ENCODE results near the gene IFI27L1. TPM values are rescaled to one million over a fixed set of nuclear protein-coding genes. Genes with fewer than 3 reads are reported as not detected.

Gene IFI27L1
- total RNA-seq, 1 donor, result 12.2 TPM

DNA sequence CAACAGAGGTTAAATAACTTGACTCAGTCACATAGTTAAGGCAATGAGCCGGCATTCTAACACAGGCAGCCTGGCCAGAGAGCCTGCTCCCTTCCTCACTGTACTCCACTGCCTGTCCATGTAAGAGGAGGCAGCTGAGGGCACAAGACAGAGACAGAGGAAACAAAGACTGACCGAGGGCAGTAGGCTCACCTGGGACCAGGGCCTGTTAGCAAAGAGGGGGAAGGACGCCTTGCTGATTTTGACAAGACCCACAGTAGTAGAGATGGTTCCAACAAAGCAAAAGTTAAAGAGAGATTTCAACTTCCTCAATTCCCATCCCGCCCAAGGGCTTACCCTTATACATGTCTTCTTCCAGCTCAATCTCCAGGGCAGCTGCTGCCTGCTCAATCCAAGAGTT, 28.4 kb upstream of the IFI27L1 start:
- TF ChIP-seq, protein P1, sequence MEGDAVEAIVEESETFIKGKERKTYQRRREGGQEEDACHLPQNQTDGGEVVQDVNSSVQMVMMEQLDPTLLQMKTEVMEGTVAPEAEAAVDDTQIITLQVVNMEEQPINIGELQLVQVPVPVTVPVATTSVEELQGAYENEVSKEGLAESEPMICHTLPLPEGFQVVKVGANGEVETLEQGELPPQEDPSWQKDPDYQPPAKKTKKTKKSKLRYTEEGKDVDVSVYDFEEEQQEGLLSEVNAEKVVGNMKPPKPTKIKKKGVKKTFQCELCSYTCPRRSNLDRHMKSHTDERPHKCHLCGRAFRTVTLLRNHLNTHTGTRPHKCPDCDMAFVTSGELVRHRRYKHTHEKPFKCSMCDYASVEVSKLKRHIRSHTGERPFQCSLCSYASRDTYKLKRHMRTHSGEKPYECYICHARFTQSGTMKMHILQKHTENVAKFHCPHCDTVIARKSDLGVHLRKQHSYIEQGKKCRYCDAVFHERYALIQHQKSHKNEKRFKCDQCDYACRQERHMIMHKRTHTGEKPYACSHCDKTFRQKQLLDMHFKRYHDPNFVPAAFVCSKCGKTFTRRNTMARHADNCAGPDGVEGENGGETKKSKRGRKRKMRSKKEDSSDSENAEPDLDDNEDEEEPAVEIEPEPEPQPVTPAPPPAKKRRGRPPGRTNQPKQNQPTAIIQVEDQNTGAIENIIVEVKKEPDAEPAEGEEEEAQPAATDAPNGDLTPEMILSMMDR (IDR thresholded peaks at IDR 0.05; ENCODE audit: insufficient read depth, low read length), result no peak
- DNase-seq (ENCODE audit: low read depth), result no peak
- H3K4me3 ChIP-seq (ENCODE audit: low read depth, low read length), result no peak overlapping the region

DNA sequence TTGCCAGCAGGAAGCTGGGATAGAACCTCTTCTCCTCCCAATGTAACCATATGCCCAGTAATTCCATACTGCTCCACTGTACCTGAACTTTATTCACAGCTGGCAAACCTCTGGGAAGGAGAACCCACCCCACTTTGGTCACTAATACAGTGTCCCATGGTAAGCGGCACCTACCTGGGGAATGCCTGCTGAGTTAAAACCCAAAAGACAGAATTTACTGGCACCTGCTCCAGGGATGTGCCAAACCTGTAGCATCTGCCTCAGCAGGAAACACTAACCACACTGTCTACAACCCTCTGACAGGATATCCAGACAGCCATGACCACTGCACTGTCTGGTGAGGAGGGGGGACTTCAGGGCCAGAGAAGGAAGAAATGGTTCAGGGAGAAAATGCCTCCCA, 26.7 kb upstream of the IFI27L1 start:
- TF ChIP-seq, protein P1 (IDR thresholded peaks at IDR 0.05; ENCODE audit: insufficient read depth, low read length), result no peak
- no peak for DNase-seq (ENCODE audit: low read depth)
- no peak overlapping the region for H3K4me3 ChIP-seq (ENCODE audit: low read depth, low read length)

DNA sequence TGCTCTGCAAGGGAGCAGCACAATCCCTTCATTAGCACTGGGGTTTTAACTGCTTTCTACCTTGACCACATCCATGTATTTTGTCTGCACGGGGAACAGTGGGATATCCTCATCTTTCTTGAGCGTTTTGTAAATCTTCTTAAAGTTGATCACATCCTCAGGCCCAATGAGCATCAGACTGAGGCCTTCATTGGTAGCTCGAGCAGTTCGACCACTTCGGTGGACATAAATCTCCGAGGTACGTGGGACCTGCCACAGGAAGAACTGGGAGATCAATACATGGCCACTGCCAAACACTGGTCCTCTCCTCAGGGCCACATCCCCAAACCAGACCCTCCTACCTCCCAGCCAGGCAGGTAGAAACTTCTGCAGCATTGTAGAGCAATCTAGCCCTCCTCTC, 26.2 kb upstream of the IFI27L1 start:
- DNase-seq (ENCODE audit: low read depth), result no peak
- no peak overlapping the region for H3K4me3 ChIP-seq (ENCODE audit: low read depth, low read length)
- TF ChIP-seq, protein P1 (IDR thresholded peaks at IDR 0.05; ENCODE audit: insufficient read depth, low read length), result no peak

DNA sequence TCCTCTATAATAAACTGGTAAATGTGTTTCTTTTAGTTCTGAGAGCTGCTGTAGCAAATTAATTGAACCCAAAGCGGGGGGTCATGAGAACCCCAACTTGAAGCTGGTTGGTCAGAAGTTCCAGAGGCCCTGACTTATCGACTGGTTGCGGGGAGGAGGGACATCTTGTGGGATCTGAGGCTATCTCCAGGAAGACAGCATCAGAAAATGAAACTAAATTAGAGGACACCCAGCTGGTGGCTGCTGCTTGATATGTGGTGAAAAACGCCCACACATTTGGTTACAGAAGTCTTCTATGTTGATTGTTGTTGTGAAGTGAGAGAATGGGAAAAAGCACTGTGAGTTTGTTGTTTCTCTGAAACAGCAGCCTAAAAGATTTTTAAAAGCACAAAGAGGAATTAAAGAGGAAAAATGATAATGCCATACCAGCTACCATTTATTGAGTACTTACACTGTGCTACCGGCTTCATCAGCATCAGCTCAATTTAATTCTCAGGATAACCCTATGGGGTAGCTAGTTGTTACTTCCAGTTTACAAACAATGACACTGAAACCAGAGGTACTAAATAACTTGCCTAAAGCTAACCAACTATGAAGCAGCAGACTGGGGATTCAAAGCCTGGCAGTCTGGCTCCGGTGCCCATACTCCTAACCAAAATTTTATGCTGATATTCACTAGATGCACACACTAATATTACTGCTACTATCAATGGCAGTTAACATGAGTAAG, 24.4 kb upstream of the IFI27L1 start:
- TF ChIP-seq, protein P1 (IDR thresholded peaks at IDR 0.05; ENCODE audit: insufficient read depth, low read length), result no peak
- no peak overlapping the region for H3K4me3 ChIP-seq (ENCODE audit: low read depth, low read length)
- DNase-seq (ENCODE audit: low read depth), result no peak

DNA sequence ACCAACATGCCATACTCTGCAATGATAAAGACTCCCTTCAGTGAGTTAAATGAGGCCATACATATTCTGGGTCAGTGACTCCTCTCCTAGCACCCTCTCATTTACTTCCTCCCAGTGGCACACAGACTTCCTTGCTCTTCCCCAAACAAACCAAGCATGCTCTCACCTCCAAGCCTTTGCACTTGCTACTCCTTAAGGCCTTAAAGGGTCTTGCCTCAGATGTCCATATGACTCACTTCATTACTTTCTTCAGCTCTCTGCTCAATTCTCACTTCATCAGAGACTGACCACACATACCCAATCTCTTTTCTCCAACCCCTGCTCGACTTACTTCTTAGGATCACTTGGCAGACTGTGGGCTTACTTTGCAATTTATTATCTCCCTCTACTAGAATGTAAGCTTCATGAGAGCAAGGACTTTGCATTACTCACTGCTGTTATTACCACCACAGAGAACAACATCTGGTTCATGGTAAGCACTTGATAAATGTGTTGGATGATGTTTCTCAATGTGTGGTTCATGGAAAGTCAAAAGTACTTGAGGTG, 22.9 kb upstream of the IFI27L1 start:
- TF ChIP-seq, protein P1 (IDR thresholded peaks at IDR 0.05; ENCODE audit: insufficient read depth, low read length), result no peak
- no peak for DNase-seq (ENCODE audit: low read depth)

DNA sequence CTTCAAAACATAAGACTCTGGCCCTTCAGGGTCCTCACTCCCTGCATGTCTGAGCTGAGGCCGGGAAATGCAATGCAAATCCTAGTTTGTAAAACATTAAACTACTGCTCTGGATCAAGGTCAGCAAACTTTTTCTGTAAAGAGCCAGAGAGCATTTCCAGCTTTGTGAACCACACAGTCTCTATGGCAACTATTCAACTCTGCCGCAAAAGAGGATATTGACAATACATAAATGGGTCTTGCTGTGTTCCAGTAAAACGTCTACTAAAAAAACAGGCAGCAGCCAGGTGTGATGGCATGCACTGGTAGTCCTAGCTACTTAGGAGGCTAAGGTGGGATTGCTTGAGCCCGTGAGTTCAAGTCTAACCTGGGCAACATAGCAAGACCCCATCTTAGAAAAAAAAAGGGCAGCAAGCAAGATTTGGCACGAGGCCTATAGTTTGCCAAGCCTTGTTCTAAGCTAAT, 22.4 kb upstream of the IFI27L1 start:
- TF ChIP-seq, protein P1 (IDR thresholded peaks at IDR 0.05; ENCODE audit: insufficient read depth, low read length), result no peak
- no peak overlapping the region for H3K4me3 ChIP-seq (ENCODE audit: low read depth, low read length)
- DNase-seq (ENCODE audit: low read depth), result no peak

More for the DNA sequence above, 22.9 kb upstream of the IFI27L1 start:
- no peak overlapping the region for H3K4me3 ChIP-seq (ENCODE audit: low read depth, low read length)
